ENCODE results near the gene FBXW9.
"Not testable (repeated sequence)": the region's sequence is repeated elsewhere in the genome, so short reads cannot be mapped to it uniquely, and the experiment has no call there.

Gene FBXW9

GRCh38 chr19:12648088-12648487 is 48.3 kb downstream of the FBXW9 start:
- DNase-seq = no peak

DNA sequence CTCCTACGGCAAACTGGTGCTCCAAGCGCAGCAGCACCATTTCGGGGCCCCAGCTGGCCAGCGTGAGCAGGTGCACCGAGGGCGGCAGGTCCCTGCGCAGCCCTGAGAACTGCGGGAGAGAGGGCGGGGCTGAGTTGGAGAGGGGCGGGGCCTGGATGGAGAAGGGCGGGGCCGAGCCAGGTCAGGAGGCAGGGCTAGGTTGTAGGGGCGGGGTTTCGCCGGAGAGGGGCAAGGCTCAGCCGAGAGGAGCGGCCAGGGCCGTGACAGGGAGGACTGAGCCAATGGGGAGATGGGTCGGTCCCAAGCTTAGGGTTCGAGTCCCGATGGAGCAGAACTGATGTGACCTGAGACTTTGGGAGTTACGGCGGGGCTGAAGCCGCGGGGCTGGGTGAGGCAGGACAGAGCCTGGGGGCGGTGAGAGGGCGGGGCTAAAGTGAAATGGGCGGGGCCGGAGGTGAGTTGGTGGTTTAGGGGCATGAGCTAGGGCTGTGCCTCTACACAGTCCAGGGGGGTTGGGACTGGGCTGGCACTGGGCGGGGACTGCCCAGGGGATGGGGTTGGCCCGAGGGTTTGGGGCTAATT is 48.9 kb downstream of the FBXW9 start:
- peak; percentile 69 for DNase-seq

DNA sequence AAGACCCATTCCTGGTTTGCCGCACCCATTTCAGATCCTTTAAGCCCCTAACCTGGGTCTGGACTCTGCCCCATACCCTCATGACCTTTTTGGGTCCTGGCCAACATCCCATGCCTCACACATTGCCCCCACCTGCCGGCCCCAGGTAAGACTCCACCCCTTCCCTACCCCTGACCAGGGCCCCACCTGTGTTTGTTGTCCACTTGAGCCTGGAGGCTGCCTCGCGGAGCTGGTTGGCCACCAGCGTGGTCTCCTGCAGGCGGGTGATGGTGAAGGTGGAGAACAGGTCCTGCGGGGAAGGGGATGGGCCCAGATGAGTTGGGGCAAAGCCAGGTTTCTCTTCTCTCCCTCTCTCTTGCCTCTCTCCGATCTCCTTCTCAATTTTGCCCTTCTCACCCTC is 49.4 kb downstream of the FBXW9 start:
- DNase-seq = no peak

- DNase-seq = no peak
Observed at GRCh38 chr19:12646551-12646950, 49.9 kb downstream of the FBXW9 start.

DNA sequence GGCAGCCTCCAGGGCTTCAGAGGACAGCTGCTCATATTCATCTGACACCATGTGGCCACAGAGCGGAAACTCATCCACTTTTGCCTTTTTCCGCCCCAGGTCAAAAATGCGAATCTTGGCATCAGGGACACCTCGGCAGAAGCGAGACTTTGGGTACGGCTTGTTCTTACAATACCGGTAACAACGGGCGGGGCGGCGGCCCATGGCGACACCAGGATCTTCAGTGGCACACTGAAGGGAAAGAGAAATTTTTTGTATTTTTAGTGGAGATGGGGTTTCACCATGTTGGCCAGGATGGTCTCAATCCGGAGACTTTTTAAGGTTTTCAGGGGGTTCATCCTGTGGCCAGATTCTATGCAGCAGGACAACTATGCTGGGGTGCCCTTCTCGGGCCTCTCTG is 52.7 kb downstream of the FBXW9 start:
- DNase-seq = not testable (repeated sequence)

DNA sequence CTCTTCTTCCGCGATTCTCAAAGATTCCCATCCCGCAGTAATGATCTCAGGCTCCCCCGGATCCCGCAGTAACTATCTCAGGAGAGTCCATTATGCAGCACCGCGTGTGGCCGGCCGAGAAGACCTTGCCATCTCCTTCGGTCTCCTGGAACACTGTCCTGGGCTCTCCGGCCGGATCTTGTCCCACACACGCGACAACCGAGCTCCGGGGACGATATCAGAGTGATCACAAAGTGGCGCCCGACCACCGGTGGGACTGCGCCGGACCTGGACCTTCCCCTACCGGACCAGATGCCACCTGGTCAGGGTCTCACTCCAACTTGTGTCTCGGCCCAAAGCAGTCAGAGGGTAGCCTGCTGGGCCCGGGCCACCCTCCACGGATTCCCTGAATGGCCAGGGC is 53.9 kb downstream of the FBXW9 start:
- DNase-seq = no peak

- DNase-seq = no peak
Observed at GRCh38 chr19:12641456-12641855, 55.0 kb downstream of the FBXW9 start.

DNA sequence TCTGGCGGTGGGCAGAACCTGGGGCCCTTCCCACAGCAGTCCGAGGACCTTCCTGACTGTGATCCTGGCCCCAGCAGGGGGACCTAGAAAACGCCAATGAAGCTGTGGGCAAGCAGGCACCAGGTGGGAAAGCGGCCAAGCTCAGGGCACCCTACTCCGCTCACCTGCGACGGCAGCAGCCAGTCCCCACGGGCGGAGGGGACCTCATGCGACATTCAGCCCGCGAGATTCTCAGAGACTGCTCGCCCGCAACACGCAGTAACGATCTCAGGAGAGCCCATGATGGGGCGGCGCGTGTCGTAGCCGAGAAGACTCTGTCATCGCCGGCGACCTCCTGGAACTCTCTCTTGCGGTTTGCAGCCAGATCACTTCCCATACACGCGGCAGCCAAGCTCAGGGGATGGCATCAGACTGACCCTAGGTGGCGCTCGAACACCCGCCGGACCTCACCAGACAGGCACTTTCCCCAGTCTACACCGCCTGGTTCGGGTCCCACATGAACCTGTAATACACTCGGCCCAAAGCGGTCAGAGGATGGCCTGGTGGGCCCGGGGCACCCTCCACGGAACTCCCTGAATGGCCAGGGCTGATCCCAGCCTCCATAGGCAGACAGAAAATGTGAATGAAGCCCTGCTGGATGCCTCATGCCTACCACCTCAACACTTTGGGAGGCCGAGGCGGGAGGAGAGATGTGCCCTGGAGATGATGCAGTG is 56.4 kb downstream of the FBXW9 start:
- DNase-seq = peak; percentile 93
